Measurements from ENCODE around the gene LGMN. TPM values are rescaled to one million over a fixed set of nuclear protein-coding genes. Genes with fewer than 3 reads are reported as not detected.

LGMN gene
- total and polyA plus RNA-seq, 12 donors, result 82.2 to 211 (median 103) TPM

- Histone ChIP-seq H3K9me3 (peaks cover 0 to 3% (median 0%) of the 10 kb centered on the region in 11 donors), H3K36me3 (peaks cover 0 to 37% (median 17%) of the 10 kb centered on the region in 9 donors), H3K4me3 (no peak overlapping the region), H3K27me3 (no peaks in the 10 kb centered on the region), H3K4me1 (peaks cover 3 to 47% (median 16%) of the 10 kb centered on the region in 9 donors), H3K27ac (no peak overlapping the region)
- ATAC-seq (no peak), DNase-seq (no peak)
- intact Hi-C loops (cut with DNase I), result no loop called here
- TF ChIP-seq, protein P1, sequence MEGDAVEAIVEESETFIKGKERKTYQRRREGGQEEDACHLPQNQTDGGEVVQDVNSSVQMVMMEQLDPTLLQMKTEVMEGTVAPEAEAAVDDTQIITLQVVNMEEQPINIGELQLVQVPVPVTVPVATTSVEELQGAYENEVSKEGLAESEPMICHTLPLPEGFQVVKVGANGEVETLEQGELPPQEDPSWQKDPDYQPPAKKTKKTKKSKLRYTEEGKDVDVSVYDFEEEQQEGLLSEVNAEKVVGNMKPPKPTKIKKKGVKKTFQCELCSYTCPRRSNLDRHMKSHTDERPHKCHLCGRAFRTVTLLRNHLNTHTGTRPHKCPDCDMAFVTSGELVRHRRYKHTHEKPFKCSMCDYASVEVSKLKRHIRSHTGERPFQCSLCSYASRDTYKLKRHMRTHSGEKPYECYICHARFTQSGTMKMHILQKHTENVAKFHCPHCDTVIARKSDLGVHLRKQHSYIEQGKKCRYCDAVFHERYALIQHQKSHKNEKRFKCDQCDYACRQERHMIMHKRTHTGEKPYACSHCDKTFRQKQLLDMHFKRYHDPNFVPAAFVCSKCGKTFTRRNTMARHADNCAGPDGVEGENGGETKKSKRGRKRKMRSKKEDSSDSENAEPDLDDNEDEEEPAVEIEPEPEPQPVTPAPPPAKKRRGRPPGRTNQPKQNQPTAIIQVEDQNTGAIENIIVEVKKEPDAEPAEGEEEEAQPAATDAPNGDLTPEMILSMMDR (IDR thresholded peaks at IDR 0.05), result no peak
- 96% methylated on average over 3 of the region's 3 CpGs for WGBS, 2 donors
Measured at GRCh38 chr14:92731622-92732115, 16.8 kb downstream of the LGMN start.

GRCh38 chr14:92729634-92730358, 18.6 kb downstream of the LGMN start:
- Histone ChIP-seq H3K4me1 (peaks cover 4 to 57% (median 31%) of the 10 kb centered on the region in 9 donors), H3K36me3 (peaks cover 0 to 42% (median 17%) of the 10 kb centered on the region in 9 donors), H3K27ac (peak overlapping the region in 2 of 10 donors; percentile 24 to 41), H3K4me3 (no peak overlapping the region), H3K27me3 (no peaks in the 10 kb centered on the region), H3K9me3 (peaks cover 0 to 3% (median 0%) of the 10 kb centered on the region in 11 donors)
- ATAC-seq (no peak), DNase-seq (no peak)
- TF ChIP-seq, protein P1 (IDR thresholded peaks at IDR 0.05), result no peak
- intact Hi-C loops (cut with DNase I), result no loop called here
- 72 to 78% methylated on average over 14 of the region's 14 CpGs for WGBS, 2 donors

DNA sequence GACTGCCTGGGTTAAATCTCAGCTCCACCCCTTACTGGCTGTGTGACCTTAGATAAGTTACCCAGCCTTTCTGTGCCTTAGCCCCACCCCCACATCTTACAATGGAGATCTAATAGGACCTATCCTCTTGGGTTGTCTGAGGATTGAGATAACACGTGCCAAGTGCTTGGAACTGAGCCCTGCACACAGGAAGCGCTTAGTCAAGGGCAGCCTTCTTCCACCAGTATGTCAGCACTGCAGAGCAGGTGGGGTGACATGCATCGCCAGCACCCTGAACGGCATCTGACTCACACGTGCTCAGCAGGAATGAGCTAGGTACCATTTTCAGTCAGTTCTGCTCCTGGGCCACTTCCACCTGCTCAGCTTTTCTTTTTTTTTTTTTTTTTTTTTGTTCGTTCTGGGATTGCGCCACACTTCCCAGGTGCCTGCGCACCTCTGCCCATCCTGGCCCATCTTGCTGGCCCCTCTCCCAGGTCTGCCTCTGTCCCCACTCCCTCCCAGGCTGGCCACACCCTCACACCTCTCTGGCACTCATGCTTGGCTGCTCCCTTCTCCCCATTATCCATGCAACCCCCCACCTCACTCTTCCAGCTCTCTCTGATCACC, 19.6 kb downstream of the LGMN start:
- H3K4me1 ChIP-seq, result peaks cover 4 to 61% (median 39%) of the 10 kb centered on the region in 9 donors
- TF ChIP-seq, protein P1 (IDR thresholded peaks at IDR 0.05), result no peak
- intact Hi-C loops (cut with DNase I), result no loop called here
- WGBS, 2 donors, result 57 to 60% methylated on average over 8 of the region's 8 CpGs
- H3K9me3 ChIP-seq, result peaks cover 0 to 3% (median 0%) of the 10 kb centered on the region in 11 donors
- peaks cover 0 to 42% (median 17%) of the 10 kb centered on the region in 9 donors for H3K36me3 ChIP-seq
- no peak overlapping the region for H3K27ac ChIP-seq
- no peak overlapping the region for H3K4me3 ChIP-seq
- DNase-seq (no peak), ATAC-seq (peak in 1 of 8 donors; percentile 21)
- H3K27me3 ChIP-seq, result no peaks in the 10 kb centered on the region

DNA sequence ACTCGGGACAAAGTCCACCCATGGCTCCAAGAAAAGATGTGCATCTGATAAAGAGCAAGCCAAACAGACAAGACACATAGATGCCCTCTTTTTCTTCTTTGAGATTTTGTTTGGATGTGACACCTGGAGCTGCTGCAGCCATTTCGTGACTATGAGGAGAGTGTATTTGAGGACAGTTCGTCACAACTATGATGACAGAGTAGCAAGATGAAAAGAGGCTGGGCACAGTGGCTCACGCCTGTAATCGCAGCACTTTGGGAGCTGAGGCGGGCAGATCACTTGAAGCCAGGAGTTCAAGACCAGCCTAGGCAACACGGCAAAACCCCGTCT, 21.5 kb downstream of the LGMN start:
- peaks cover 0 to 61% (median 30%) of the 10 kb centered on the region in 9 donors for H3K4me1 ChIP-seq
- no peaks in the 10 kb centered on the region for H3K27me3 ChIP-seq
- TF ChIP-seq, protein P1 (IDR thresholded peaks at IDR 0.05), result no peak
- no peak for DNase-seq
- intact Hi-C loops (cut with DNase I), result no loop called here
- ATAC-seq, result no peak
- peaks cover 0 to 37% (median 9%) of the 10 kb centered on the region in 9 donors for H3K36me3 ChIP-seq
- peak overlapping the region in 4 of 10 donors; percentile 15 to 85 (median 76) for H3K27ac ChIP-seq
- H3K9me3 ChIP-seq, result peaks cover 0 to 3% (median 0%) of the 10 kb centered on the region in 11 donors
- no peak overlapping the region for H3K4me3 ChIP-seq
- WGBS, 2 donors, result 87 to 90% methylated on average over 8 of the region's 8 CpGs

Data from heart right ventricle (tissue), 16 donors.